ENCODE results near the gene SEC22B.
"Not testable (repeated sequence)": the region's sequence is repeated elsewhere in the genome, so short reads cannot be mapped to it uniquely, and the experiment has no call there.

DNA sequence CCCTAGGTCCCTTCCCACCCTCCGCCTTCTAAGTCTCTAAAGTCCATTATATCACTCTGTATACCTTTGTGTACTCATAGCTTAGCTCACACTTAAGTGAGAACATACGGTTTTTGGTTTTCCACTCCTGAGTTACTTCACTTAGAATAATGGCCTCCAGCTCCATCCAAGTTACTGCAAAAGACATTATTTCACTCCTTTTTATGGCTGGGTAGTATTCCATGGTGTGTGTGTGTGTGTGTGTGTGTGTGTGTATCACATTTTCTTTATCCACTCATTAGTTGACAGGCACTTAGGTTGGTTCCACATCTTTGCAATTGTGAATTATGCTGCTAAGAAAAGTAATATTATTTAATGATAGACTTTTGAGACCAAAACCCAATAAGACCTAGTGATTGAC is 1.7 kb upstream of the SEC22B start:
- TF ChIP-seq, protein P1, sequence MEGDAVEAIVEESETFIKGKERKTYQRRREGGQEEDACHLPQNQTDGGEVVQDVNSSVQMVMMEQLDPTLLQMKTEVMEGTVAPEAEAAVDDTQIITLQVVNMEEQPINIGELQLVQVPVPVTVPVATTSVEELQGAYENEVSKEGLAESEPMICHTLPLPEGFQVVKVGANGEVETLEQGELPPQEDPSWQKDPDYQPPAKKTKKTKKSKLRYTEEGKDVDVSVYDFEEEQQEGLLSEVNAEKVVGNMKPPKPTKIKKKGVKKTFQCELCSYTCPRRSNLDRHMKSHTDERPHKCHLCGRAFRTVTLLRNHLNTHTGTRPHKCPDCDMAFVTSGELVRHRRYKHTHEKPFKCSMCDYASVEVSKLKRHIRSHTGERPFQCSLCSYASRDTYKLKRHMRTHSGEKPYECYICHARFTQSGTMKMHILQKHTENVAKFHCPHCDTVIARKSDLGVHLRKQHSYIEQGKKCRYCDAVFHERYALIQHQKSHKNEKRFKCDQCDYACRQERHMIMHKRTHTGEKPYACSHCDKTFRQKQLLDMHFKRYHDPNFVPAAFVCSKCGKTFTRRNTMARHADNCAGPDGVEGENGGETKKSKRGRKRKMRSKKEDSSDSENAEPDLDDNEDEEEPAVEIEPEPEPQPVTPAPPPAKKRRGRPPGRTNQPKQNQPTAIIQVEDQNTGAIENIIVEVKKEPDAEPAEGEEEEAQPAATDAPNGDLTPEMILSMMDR (IDR thresholded peaks at IDR 0.05): not testable (repeated sequence)
- TF ChIP-seq EP300 (IDR thresholded peaks at IDR 0.05): not testable (repeated sequence)
